Measurements from ENCODE around the gene BTBD2. TPM values are rescaled to one million over a fixed set of nuclear protein-coding genes. Genes with fewer than 3 reads are reported as not detected.

The BTBD2 gene
- total and polyA plus RNA-seq, 10 of the 15 experiments (the other 5 are each of a cell fraction or from before 2014, with no cell fraction given) = 0.13 to 66.2 (median 10.4) TPM

GRCh38 chr19:1978346-1978894, 37.1 kb downstream of the BTBD2 start:
- Histone ChIP-seq H3K27me3 (replicated peaks in 1 of 2; ENCODE audit: control insufficient read depth in 2 of 2, insufficient read depth in 2 of 2, low read length in 1 of 2) (no peaks in the 10 kb centered on the region), H3K36me3 (ENCODE audit: control insufficient read depth in 2 of 2, insufficient read depth in 2 of 2, low read length in 1 of 2) (peaks cover 9 to 38% of the 10 kb centered on the region in 2 experiments; a peak in 3 of 4 replicates), H3K9me3 (replicated peaks; ENCODE audit: control insufficient read depth, insufficient read depth, low read length) (no peaks in the 10 kb centered on the region), H3K9ac (ENCODE audit: control insufficient read depth, insufficient read depth, low read length) (no peak overlapping the region), H3K4me2 (ENCODE audit: control insufficient read depth, insufficient read depth) (no peak overlapping the region), H3K4me3 (no peak overlapping the region), H3K27ac (ENCODE audit: control insufficient read depth, insufficient read depth) (no peak overlapping the region), H3K4me1 (ENCODE audit: control insufficient read depth, insufficient read depth, low read length) (no peaks in the 10 kb centered on the region), H3K79me2 (ENCODE audit: control insufficient read depth, insufficient read depth, low read length) (peaks cover 5% of the 10 kb centered on the region), H4K20me1 (ENCODE audit: control insufficient read depth, insufficient read depth) (no peaks in the 10 kb centered on the region), H2AFZ (ENCODE audit: control insufficient read depth, low read depth, low read length) (no peak overlapping the region)
- SMC1A ChIA-PET (ENCODE audit: uncharacterized antibody, unreplicated experiment) = no interaction called here
- in situ Hi-C loops (cut with MboI) (no loop called here), intact Hi-C loops (cut with micrococcal nuclease; ENCODE audit: unreplicated experiment) (no loop called here)
- BruUV-seq (replicated peaks) = no TSS peak
- RAD21 ChIA-PET (ENCODE audit: unreplicated experiment) = no interaction called here
- POLR2A ChIA-PET = no interaction called here
- FAIRE-seq = no peak
- ATAC-seq = no peak
- DNase-seq (ENCODE audit: low read depth, low spot score) = no peak
- 100% methylated on average over 2 of the region's 51 CpGs for WGBS (ENCODE audit: insufficient coverage, insufficient replicate concordance, low lambda C conversion rate, missing lambda C conversion rate)
- CTCF ChIA-PET = no interaction called here
- no peak for TF ChIP-seq FOS (IDR thresholded peaks at IDR 0.05; ENCODE audit: borderline replicate concordance, extremely low read depth, insufficient read length)
- no peak for TF ChIP-seq RCOR1 (conservative IDR thresholded peaks at IDR 0.05; ENCODE audit: low read depth, low read length)
- no peak for TF ChIP-seq IKZF2 (IDR thresholded peaks at IDR 0.05)
- no peak for TF ChIP-seq SUPT20H (IDR thresholded peaks at IDR 0.05; ENCODE audit: borderline replicate concordance, control insufficient read depth, low read depth, low read length)
- TF ChIP-seq STAT3 (IDR thresholded peaks at IDR 0.05; ENCODE audit: low read depth, low read length) = no peak
- TF ChIP-seq NFYB (IDR thresholded peaks at IDR 0.05; ENCODE audit: insufficient read depth, low read depth, low read length) = no peak
- no peak for TF ChIP-seq GATAD2B (conservative IDR thresholded peaks at IDR 0.05; ENCODE audit: low read depth)
- TF ChIP-seq CTCF (IDR thresholded peaks at IDR 0.05 in 2 of 3, conservative IDR thresholded peaks at IDR 0.05 in 1 of 3; ENCODE audit: control insufficient read depth in 2 of 3, extremely low read depth in 1 of 3, insufficient read depth in 1 of 3, low read depth in 3 of 3, low read length in 3 of 3) = no peak
- TF ChIP-seq ZNF384 (IDR thresholded peaks at IDR 0.05; ENCODE audit: borderline replicate concordance, low read depth, low read length) = no peak
- TF ChIP-seq PML (IDR thresholded peaks at IDR 0.05; ENCODE audit: low read length) = no peak
- no peak for TF ChIP-seq SIN3A (IDR thresholded peaks at IDR 0.05; ENCODE audit: low read depth, low read length)
- no peak for TF ChIP-seq WRNIP1 (IDR thresholded peaks at IDR 0.05; ENCODE audit: borderline replicate concordance, low read depth, low read length)
- TF ChIP-seq ASH2L (IDR thresholded peaks at IDR 0.05; ENCODE audit: borderline replicate concordance, low read depth) = no peak
- TF ChIP-seq SIX5 (IDR thresholded peaks at IDR 0.05; ENCODE audit: low read depth, low read length, severe bottlenecking) = no peak
- no peak for TF ChIP-seq SMAD1 (IDR thresholded peaks at IDR 0.05; ENCODE audit: low read depth, partially characterized antibody)
- no peak for TF ChIP-seq ZNF592 (IDR thresholded peaks at IDR 0.05)
